GM18867 (cell line): ENCODE measurements around the gene CLMP.
A peak's percentile ranks its signal among the peaks of the same experiment; 100 is the strongest.

Experiments
- ATAC-seq: cut with Tn5 transposase; IDR thresholded peaks from one replicate; pipeline ENCODE4 v1.9.1; 2021; ENCODE audit warnings: mild to moderate bottlenecking, moderate library complexity; ENCODE audit not compliant: unreplicated experiment

Gene CLMP

GRCh38 chr11:123030517-123030916 is 164.5 kb downstream of the CLMP start:
- no peak for ATAC-seq

GRCh38 chr11:123020968-123021367 is 174.1 kb downstream of the CLMP start:
- peak; percentile 83 for ATAC-seq
